Measurements from ENCODE around the gene BDNF. TPM values are rescaled to one million over a fixed set of nuclear protein-coding genes. Genes with fewer than 3 reads are reported as not detected.

Gene BDNF
- total and polyA plus RNA-seq, 2 experiments from 2014 or later: 4.9 to 9.0 TPM

DNA sequence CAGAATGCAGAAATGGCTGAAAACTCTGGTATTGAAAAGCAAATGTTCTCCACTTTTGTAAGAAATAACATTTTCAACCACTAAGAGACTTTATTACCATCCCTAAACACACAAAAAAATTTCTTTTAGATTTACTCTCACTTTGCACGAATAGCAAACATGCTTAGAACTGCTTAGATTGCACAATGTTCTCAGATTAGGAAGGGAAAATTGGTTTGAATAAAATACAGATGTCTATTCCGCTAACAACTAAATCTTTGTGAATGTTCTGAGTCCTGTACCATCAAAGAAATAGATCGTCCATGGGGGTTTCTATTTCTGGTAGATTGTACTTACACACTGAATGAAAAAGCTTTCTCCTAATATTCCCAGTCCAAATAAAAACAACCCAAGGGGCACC lies 40.1 kb downstream of the BDNF start:
- Histone ChIP-seq H3K27ac (peak overlapping the region; percentile 23), H2AFZ (no peak overlapping the region), H3K4me1 (ENCODE audit: insufficient read depth) (no peaks in the 10 kb centered on the region), H3K9me2 (replicated peaks; ENCODE audit: insufficient read depth) (no peaks in the 10 kb centered on the region), H3K4me2 (no peak overlapping the region), H3K27me3 (no peaks in the 10 kb centered on the region), H3K4me3 (no peak overlapping the region), H4K20me1 (ENCODE audit: insufficient read depth, poor library complexity, severe bottlenecking) (no peaks in the 10 kb centered on the region), H3K36me3 (replicated peaks; ENCODE audit: insufficient read depth, low read depth) (no peaks in the 10 kb centered on the region), H3K79me2 (peaks cover 10% of the 10 kb centered on the region), H3K9me3 (ENCODE audit: low read depth) (no peaks in the 10 kb centered on the region)
- TF ChIP-seq EZH2phosphoT487 (IDR thresholded peaks at IDR 0.05; ENCODE audit: low read depth, severe bottlenecking, unreplicated experiment): no peak
- no peak for TF ChIP-seq CTCF (IDR thresholded peaks at IDR 0.05; ENCODE audit: poor library complexity)
- TF ChIP-seq EZH2 (IDR thresholded peaks at IDR 0.05; ENCODE audit: borderline replicate concordance): no peak
- 73% methylated on average over 3 of the region's 3 CpGs for WGBS (ENCODE audit: low lambda C conversion rate, missing lambda C conversion rate)
- no peak for DNase-seq (ENCODE audit: low spot score)

GRCh38 chr11:27658535-27659236 lies 41.6 kb downstream of the BDNF start:
- peaks cover 8% of the 10 kb centered on the region for H3K79me2 ChIP-seq

DNA sequence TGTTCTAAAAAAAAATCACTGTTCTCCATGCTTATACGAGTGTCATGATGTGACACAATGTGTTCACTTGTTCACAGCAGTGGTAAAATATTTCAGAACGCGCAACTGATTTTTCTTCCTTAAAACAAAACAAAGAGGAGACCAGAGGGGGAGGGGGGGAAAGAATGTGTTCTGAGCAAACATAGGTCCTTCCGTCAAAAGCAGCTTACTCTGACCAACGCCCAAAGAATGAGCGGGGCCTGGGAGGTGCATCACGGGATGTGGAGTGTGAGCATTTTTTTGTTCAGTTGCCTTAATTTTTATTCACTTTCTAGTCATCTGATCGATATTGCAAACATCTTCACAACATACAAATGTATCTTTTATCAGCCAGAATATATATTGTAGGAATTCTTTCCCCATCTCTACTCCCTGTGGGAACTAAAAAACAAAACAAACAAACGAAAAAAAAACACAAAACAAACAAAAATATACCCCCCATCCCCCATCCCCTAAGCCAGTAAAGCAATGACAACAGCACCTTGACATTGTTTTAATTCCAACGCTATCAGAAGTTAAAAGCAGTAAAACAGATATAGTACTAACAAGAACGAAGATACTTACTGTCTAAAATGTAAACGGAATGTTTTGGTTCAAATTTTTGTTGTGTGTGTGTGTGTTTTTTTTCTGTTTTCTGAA lies 43.3 kb downstream of the BDNF start:
- no peaks in the 10 kb centered on the region for H3K9me2 ChIP-seq (replicated peaks; ENCODE audit: insufficient read depth)

More at GRCh38 chr11:27658535-27659236, 41.6 kb downstream of the BDNF start:
- no peak overlapping the region for H3K4me2 ChIP-seq
- H3K36me3 ChIP-seq (replicated peaks; ENCODE audit: insufficient read depth, low read depth): no peaks in the 10 kb centered on the region
- no peaks in the 10 kb centered on the region for H3K9me3 ChIP-seq (ENCODE audit: low read depth)
- no peaks in the 10 kb centered on the region for H3K4me1 ChIP-seq (ENCODE audit: insufficient read depth)
- no peaks in the 10 kb centered on the region for H4K20me1 ChIP-seq (ENCODE audit: insufficient read depth, poor library complexity, severe bottlenecking)
- no peak overlapping the region for H2AFZ ChIP-seq
- no peak for TF ChIP-seq EZH2 (IDR thresholded peaks at IDR 0.05; ENCODE audit: borderline replicate concordance)
- TF ChIP-seq CTCF (IDR thresholded peaks at IDR 0.05; ENCODE audit: poor library complexity): no peak
- no peak for TF ChIP-seq EZH2phosphoT487 (IDR thresholded peaks at IDR 0.05; ENCODE audit: low read depth, severe bottlenecking, unreplicated experiment)
- no peak for DNase-seq (ENCODE audit: low spot score)
- no peak overlapping the region for H3K4me3 ChIP-seq
- H3K9me2 ChIP-seq (replicated peaks; ENCODE audit: insufficient read depth): no peaks in the 10 kb centered on the region
- H3K27ac ChIP-seq: peak overlapping the region; percentile 23
- 50% methylated on average over 2 of the region's 2 CpGs for WGBS (ENCODE audit: low lambda C conversion rate, missing lambda C conversion rate)
- no peaks in the 10 kb centered on the region for H3K27me3 ChIP-seq

More for the DNA sequence above, 43.3 kb downstream of the BDNF start:
- 87% methylated on average over 12 of the region's 12 CpGs for WGBS (ENCODE audit: low lambda C conversion rate, missing lambda C conversion rate)
- H3K9me3 ChIP-seq (ENCODE audit: low read depth): no peaks in the 10 kb centered on the region
- peaks cover 3% of the 10 kb centered on the region for H3K79me2 ChIP-seq
- H4K20me1 ChIP-seq (ENCODE audit: insufficient read depth, poor library complexity, severe bottlenecking): no peaks in the 10 kb centered on the region
- H3K27ac ChIP-seq: no peak overlapping the region
- no peaks in the 10 kb centered on the region for H3K36me3 ChIP-seq (replicated peaks; ENCODE audit: insufficient read depth, low read depth)
- TF ChIP-seq EZH2 (IDR thresholded peaks at IDR 0.05; ENCODE audit: borderline replicate concordance) (no peak), CTCF (IDR thresholded peaks at IDR 0.05; ENCODE audit: poor library complexity) (no peak), EZH2phosphoT487 (IDR thresholded peaks at IDR 0.05; ENCODE audit: low read depth, severe bottlenecking, unreplicated experiment) (no peak)
- no peak for DNase-seq (ENCODE audit: low spot score)
- no peaks in the 10 kb centered on the region for H3K27me3 ChIP-seq
- no peak overlapping the region for H2AFZ ChIP-seq
- no peaks in the 10 kb centered on the region for H3K4me1 ChIP-seq (ENCODE audit: insufficient read depth)
- H3K4me2 ChIP-seq: no peak overlapping the region
- no peak overlapping the region for H3K4me3 ChIP-seq

All from hepatocyte (in vitro differentiated cells).